T-helper 17 cell (primary cell): ENCODE results near the gene OR1N1. TPM values are rescaled to one million over a fixed set of nuclear protein-coding genes. Genes with fewer than 3 reads are reported as not detected.
"Not testable (repeated sequence)": the region's sequence is repeated elsewhere in the genome, so short reads cannot be mapped to it uniquely, and the experiment has no call there.

Experiments
- ATAC-seq: fragments of 150-1000 bp; cut with Tn5 transposase; 2 replicates; pipeline ENCODE4 v1.10.0; 2021; ENCODE audit warnings: mild to moderate bottlenecking, moderate library complexity
- DNase-seq, 3 donors: peaks; one replicate each; pipeline versions ENCODE4 v3.0.0 to v3.0.0-alpha.2; 2020 to 2021
- H3K9me3 ChIP-seq: one replicate; pipeline ENCODE4 v1.7.0; 2013; ENCODE audit warnings: low read length, mild to moderate bottlenecking; ENCODE audit not compliant: control insufficient read depth, poor library complexity, severe bottlenecking
- H3K27ac Mint-ChIP-seq: one replicate; pipeline ENCODE4 v1.8.0; 2022; ENCODE audit warnings: mild to moderate bottlenecking, moderate library complexity, mixed read lengths
- H3K27me3 Mint-ChIP-seq: one replicate; pipeline ENCODE4 v1.8.0; 2022; ENCODE audit warnings: mixed read lengths
- H3K36me3 Mint-ChIP-seq: one replicate; pipeline ENCODE4 v1.8.0; 2022; ENCODE audit warnings: low read depth, mixed read lengths
- H3K4me1 Mint-ChIP-seq: one replicate; pipeline ENCODE4 v1.8.0; 2022; ENCODE audit warnings: mild to moderate bottlenecking, mixed read lengths
- H3K4me3 Mint-ChIP-seq: one replicate; pipeline ENCODE4 v1.8.0; 2022; ENCODE audit warnings: mild to moderate bottlenecking, moderate library complexity, mixed read lengths
- total RNA-seq, 4 donors: library from RNA in 2 of 4; stranded (reverse) in 2 of 4; gene quantifications; one replicate each; pipeline ENCODE4 v1.2.3 and lab custom pipeline; 2022 to 2026

Gene OR1N1, protein sequence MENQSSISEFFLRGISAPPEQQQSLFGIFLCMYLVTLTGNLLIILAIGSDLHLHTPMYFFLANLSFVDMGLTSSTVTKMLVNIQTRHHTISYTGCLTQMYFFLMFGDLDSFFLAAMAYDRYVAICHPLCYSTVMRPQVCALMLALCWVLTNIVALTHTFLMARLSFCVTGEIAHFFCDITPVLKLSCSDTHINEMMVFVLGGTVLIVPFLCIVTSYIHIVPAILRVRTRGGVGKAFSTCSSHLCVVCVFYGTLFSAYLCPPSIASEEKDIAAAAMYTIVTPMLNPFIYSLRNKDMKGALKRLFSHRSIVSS
- not detected for total RNA-seq
- total RNA-seq (lab: John Stamatoyannopoulos, UW) = 0 reads per million in 2 donors

DNA sequence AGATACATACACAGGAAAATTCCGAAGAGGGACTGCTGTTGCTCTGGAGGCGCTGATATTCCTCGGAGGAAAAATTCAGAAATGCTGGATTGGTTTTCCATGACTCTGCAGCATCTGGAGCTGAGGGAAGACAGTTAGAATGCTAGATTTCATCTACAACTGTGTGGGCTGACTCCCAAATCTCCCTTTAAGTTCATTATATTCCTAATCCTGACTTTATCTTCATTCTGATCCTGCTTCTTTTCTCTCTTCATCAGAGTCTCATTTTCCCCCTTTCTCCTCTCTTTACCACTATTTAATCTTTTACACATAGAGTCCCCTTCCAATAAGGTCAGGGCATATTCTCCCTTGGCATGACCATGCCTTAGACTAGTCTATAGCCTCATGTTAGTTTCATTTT is at the start of gene OR1N1:
Gene OR1N1 (minus strand): TSS at position 101 of the 400 bp plus-strand sequence. CDS start 0 bp downstream, at position 101.
- H3K27me3 Mint-ChIP-seq = no peaks in the 10 kb centered on the region
- H3K36me3 Mint-ChIP-seq = no peaks in the 10 kb centered on the region
- no peak for ATAC-seq
- H3K27ac Mint-ChIP-seq = no peak within 1 kb of the TSS
- no peak within 1 kb of the TSS for H3K4me3 Mint-ChIP-seq
- no peaks in the 10 kb centered on the region for H3K9me3 ChIP-seq
- H3K4me1 Mint-ChIP-seq = no peaks in the 10 kb centered on the region
- no peak for DNase-seq

DNA sequence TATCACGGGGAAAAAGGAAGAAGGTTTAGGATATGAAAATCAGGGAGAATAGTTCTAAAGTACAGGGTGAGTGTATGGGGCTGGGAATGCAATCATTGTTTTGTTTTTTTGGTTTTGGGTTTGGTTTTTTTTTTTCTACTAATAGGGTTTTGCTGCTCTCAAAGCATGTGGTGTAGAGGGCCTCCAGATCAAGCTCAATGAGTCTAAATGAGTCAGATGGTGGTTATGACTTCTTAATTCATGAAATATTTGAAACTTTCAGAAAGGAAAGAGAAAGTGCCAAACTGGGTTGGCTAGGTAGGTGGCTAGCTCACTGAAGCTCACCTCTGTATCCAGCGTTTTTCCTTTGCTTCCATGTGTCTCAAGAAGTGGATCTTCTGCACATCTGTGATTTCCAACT is 45.4 kb upstream of the OR1N1 start:
- Mint-ChIP-seq H3K27me3 (no peaks in the 10 kb centered on the region), H3K4me3 (no peak overlapping the region), H3K27ac (no peak overlapping the region), H3K4me1 (peaks cover 4% of the 10 kb centered on the region), H3K36me3 (no peaks in the 10 kb centered on the region)
- H3K9me3 ChIP-seq = no peaks in the 10 kb centered on the region
- DNase-seq (no peak), ATAC-seq (no peak)

DNA sequence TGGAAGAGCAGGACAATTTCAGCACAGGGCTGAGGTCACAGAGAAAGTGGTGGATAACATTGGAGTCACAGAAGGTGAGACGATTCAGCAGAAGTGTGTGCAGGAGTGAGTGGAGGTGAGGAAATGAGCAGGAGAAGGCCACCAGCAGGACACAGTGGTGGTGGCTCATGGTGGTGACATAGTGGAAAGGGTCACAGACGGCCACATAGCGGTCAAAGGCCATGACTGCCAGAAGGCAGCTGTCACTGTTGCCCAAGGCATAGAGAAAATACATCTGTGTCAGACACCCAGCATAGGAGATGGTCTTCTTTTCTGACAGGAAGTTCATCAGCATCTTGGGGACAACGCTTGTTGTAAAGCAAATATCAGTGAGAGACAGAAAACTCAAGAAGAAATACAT is 40.8 kb upstream of the OR1N1 start:
- Mint-ChIP-seq H3K4me1 (peaks cover 2% of the 10 kb centered on the region), H3K4me3 (no peak overlapping the region), H3K27me3 (no peaks in the 10 kb centered on the region), H3K36me3 (no peaks in the 10 kb centered on the region), H3K27ac (no peak overlapping the region)
- no peaks in the 10 kb centered on the region for H3K9me3 ChIP-seq
- DNase-seq = no peak
- no peak for ATAC-seq

DNA sequence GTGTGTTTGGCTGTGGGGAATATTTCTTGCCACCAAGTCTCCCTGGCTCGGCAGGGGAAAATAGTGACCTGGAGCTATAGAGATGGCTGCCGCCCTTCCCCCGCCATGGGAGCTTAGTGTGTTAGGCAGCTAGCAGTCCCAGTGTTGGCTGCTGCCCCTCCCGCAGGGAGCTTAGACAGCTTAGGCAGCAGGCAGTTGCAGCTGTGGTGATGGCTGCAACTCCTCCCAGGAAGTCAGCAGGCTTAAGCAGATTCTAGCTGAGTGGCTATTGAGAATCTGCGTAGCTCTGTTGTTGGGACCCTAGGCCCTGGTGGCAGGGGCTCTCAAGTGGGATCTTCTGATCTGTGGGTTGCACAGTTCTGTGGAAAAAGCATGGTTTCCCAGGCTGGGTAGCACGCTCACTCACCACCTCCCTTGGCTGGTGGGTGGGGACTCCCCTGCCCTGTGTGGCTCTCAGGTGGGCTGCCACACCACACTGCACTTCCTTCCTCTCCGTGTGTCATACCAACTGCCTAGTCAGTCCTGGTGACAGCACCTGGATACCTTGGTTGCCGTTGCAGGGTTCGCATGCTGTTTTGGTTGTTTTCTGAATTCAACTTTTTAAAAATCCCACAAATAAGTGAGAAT is 35.2 kb upstream of the OR1N1 start:
- ATAC-seq = no peak

DNA sequence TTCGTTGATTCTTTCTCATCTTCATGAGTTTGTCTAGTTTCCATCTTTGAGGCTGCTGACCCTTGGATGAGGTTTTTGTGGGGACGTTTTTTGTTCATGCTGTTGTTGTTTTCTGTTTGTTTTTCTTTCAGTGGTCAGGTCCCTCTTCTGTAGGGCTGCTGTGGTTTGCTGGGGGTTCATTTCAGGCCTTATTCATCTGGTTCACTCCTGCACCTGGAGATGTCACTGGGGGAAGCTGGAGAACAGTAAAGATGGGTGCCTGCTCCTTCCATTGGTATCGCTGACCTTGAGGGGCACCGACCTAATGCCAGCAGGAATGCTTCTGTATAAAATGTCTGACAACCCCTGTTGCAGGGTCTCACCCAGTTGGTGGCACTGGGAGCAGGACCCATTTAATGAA is 34.4 kb upstream of the OR1N1 start:
- H3K27ac Mint-ChIP-seq = no peak overlapping the region
- no peaks in the 10 kb centered on the region for H3K27me3 Mint-ChIP-seq
- ATAC-seq (no peak), DNase-seq (no peak)
- no peak overlapping the region for H3K4me3 Mint-ChIP-seq
- H3K4me1 Mint-ChIP-seq = no peaks in the 10 kb centered on the region
- no peaks in the 10 kb centered on the region for H3K9me3 ChIP-seq
- H3K36me3 Mint-ChIP-seq = no peaks in the 10 kb centered on the region

More for the DNA sequence above, 35.2 kb upstream of the OR1N1 start:
- no peak for DNase-seq
- Mint-ChIP-seq H3K4me1 (no peaks in the 10 kb centered on the region), H3K27me3 (no peaks in the 10 kb centered on the region), H3K4me3 (no peak overlapping the region), H3K36me3 (no peaks in the 10 kb centered on the region), H3K27ac (no peak overlapping the region)
- H3K9me3 ChIP-seq = no peaks in the 10 kb centered on the region

DNA sequence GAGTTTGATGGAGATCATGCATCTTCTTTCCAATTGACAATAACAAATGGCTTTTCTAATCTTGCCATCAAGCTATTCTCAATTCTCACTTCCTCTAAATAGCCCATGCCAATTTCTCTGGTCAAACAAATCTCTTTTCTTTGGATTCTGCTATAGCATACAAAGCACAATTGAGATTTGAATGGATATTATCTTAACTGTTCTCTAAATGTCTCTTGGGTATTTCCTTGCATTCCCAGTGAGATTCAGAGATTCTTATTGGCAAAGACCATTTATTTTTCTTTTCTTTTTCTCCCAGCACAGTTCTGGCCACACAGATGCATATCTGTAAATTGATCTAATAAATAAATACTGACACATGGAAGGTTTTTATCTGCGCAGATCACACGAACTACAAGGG is 25.7 kb upstream of the OR1N1 start, which contains the start of gene OR1N2:
Gene OR1N2 (plus strand): TSS at position 301 of the 400 bp plus-strand sequence. CDS start 100 bp downstream, outside the sequence.
- H3K27me3 Mint-ChIP-seq = peaks cover 11% of the 10 kb centered on the region
- no peaks in the 10 kb centered on the region for H3K9me3 ChIP-seq
- peaks cover 6% of the 10 kb centered on the region for H3K36me3 Mint-ChIP-seq

DNA sequence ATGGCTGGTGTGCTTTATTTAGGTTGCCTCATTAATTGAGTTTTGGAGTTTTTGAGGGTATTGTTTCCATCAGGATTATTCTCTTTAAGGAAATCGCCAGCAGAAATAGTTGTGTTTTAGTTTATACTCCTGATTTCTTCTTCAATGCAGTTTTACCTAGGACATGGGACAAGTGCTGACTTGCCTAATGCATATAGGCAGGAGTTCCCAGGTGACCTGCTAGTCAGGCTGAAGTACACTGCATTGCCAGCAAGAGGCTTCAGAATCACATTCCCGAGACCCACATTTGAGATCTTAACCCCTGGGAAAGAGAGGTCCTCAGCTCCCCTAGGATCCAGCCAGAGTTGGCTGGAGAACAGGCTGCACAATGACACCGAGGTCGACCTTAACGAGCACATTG is 24.3 kb upstream of the OR1N1 start:
- Mint-ChIP-seq H3K4me3 (no peak overlapping the region), H3K27me3 (peaks cover 11% of the 10 kb centered on the region)
- ATAC-seq = no peak

More for the DNA sequence above, 25.7 kb upstream of the OR1N1 start, which contains the start of gene OR1N2:
- DNase-seq (no peak), ATAC-seq (no peak)
- Mint-ChIP-seq H3K4me3 (no peak within 1 kb of the TSS), H3K4me1 (no peaks in the 10 kb centered on the region), H3K27ac (no peak within 1 kb of the TSS)

DNA sequence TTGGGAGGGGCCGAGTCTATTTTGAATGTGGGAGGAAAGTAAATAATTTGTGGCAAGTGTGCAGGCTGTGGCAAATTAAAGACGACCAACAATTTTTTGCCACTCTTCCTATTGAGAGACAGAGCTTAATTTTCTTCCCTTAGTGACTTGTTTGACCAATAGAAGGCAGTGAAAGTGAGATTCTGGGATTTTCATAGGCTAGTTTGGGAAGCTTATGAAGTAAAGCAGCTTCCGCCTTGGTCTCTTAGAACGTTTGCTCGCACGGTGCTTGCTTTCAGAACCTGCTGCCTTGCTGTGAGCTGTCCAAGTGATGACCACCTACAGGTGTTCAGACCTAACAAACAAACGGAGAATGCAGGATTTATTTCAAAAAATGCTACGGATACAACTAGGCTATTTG is 19.1 kb upstream of the OR1N1 start:
- H3K27ac Mint-ChIP-seq = no peak overlapping the region
- DNase-seq (no peak), ATAC-seq (no peak)
- H3K4me3 Mint-ChIP-seq = no peak overlapping the region
- peaks cover 2% of the 10 kb centered on the region for H3K36me3 Mint-ChIP-seq
- peaks cover 9% of the 10 kb centered on the region for H3K27me3 Mint-ChIP-seq
- H3K9me3 ChIP-seq = no peaks in the 10 kb centered on the region
- no peaks in the 10 kb centered on the region for H3K4me1 Mint-ChIP-seq

More for the DNA sequence above, 24.3 kb upstream of the OR1N1 start:
- no peak for DNase-seq
- H3K9me3 ChIP-seq = no peaks in the 10 kb centered on the region
- peaks cover 6% of the 10 kb centered on the region for H3K36me3 Mint-ChIP-seq
- no peak overlapping the region for H3K27ac Mint-ChIP-seq
- no peaks in the 10 kb centered on the region for H3K4me1 Mint-ChIP-seq

DNA sequence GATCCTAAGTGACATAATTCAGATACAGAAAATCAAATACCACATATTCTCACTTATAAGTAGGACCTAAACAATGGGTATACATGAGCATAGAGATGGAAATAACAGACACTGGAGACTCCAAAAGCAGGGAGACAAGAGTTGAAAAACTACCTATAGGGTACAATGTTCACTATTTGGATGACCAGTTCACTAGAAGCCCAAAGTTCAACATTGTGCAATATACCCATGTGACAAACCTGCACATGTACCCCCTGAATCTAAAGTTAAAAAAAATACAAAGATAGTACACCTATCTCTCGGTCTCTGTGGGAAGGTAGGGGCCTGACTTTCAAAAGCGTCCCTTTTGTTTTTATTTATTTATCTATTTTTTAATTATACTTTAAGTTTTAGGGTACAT is 11.7 kb upstream of the OR1N1 start:
- no peaks in the 10 kb centered on the region for H3K9me3 ChIP-seq
- Mint-ChIP-seq H3K27ac (no peak overlapping the region), H3K4me1 (peaks cover 6% of the 10 kb centered on the region), H3K36me3 (no peaks in the 10 kb centered on the region), H3K4me3 (no peak overlapping the region), H3K27me3 (peaks cover 11% of the 10 kb centered on the region)
- DNase-seq (no peak), ATAC-seq (no peak)

DNA sequence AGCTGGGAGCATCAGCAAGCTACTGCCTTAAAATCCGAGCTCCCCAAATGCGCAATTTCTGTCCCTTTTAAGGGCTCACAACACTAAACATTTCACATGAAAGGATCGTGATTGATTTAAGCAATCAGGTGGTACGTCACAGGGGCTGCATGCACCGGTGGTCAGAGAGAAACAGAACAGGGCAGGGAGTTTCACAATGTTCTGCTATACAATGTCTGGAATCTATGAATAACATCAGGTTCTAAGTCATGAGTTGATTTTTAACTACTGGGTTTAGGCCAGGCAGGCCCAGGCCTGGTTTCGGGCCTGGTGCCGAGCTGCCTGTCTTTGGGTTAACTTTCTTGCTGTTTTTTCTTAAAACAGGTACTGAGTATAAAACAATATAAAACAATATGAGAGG is 10.0 kb upstream of the OR1N1 start:
- H3K27ac Mint-ChIP-seq, H3K4me1 Mint-ChIP-seq, H3K4me3 Mint-ChIP-seq, H3K9me3 ChIP-seq, DNase-seq, ATAC-seq, H3K36me3 Mint-ChIP-seq: not testable (repeated sequence)
- H3K27me3 Mint-ChIP-seq = peaks cover 14% of the 10 kb centered on the region

DNA sequence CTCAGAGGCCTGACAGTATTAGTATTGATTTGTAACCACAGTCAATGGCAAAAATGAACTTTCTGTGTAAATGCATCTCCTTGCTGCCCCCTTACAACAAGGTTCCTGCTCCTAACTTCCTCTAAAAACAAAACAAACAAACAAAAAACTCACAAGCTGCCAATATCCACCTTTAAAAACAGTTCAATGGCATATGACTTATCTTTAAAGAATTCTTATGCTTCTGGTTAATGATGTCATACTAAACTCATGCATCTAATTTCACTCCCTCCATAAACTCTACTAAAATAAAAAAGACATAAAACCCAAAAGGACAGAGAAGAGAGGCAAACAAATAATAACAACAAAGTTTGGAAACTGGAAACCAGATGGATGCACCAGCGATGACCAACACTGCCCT is 9.0 kb upstream of the OR1N1 start:
- Mint-ChIP-seq H3K36me3 (no peaks in the 10 kb centered on the region), H3K27ac (no peak overlapping the region), H3K4me3 (no peak overlapping the region), H3K27me3 (peaks cover 6% of the 10 kb centered on the region), H3K4me1 (peaks cover 6% of the 10 kb centered on the region)
- DNase-seq (no peak), ATAC-seq (no peak)
- no peaks in the 10 kb centered on the region for H3K9me3 ChIP-seq

DNA sequence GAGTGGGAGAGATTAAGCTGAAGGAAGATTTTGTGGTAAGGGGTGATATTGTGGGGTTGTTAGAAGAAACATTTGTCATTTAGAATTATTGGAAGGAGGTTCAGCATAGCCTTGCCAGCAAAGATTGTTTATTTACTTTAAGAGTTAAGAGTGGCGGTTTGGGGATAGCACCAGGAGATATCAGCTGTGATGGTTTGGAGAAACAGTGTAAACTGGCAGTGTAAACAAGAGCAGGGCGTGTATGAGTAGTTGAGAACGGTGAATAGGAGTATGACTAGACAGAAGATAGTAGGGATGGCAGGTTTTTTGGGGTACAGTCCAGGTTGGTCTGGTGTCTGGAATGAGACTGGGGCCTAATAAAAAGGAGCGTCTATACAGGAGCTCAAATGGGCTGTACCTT is 4.1 kb upstream of the OR1N1 start:
- not testable (repeated sequence) for H3K27me3 Mint-ChIP-seq, H3K36me3 Mint-ChIP-seq, DNase-seq, H3K4me3 Mint-ChIP-seq, ATAC-seq, H3K9me3 ChIP-seq, H3K27ac Mint-ChIP-seq, H3K4me1 Mint-ChIP-seq

DNA sequence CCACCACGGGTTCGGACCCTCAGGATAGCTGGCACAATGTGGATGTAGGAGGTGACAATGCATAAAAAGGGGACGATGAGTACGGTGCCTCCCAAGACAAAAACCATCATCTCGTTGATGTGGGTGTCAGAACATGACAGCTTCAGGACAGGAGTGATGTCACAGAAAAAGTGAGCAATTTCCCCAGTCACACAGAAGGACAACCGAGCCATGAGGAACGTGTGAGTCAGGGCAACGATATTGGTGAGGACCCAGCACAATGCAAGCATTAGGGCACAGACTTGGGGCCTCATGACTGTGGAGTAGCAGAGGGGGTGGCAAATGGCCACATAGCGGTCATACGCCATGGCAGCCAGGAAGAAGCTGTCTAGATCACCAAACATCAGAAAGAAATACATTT is 491 bp downstream of the OR1N1 start:
- ATAC-seq (no peak), DNase-seq (no peak)
- no peak overlapping the region for H3K4me3 Mint-ChIP-seq
- no peaks in the 10 kb centered on the region for H3K27me3 Mint-ChIP-seq
- H3K27ac Mint-ChIP-seq = no peak overlapping the region
- H3K4me1 Mint-ChIP-seq = no peaks in the 10 kb centered on the region
- H3K36me3 Mint-ChIP-seq = no peaks in the 10 kb centered on the region
- no peaks in the 10 kb centered on the region for H3K9me3 ChIP-seq

DNA sequence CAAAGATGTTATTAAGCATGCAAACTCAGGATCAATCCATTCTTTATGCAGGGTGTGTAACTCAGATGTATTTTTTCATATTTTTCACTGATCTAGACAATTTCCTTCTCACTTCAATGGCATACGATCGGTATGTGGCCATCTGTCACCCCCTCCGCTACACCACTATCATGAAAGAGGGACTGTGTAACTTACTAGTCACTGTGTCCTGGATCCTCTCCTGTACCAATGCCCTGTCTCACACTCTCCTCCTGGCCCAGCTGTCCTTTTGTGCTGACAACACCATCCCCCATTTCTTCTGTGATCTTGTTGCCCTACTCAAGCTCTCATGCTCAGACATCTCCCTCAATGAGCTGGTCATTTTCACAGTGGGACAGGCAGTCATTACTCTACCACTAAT is 7.7 kb downstream of the OR1N1 start:
- H3K4me1 Mint-ChIP-seq = no peaks in the 10 kb centered on the region
- ATAC-seq = no peak

More for the DNA sequence above, 7.7 kb downstream of the OR1N1 start:
- DNase-seq = no peak
- Mint-ChIP-seq H3K27ac (no peak overlapping the region), H3K4me3 (no peak overlapping the region), H3K27me3 (peaks cover 8% of the 10 kb centered on the region), H3K36me3 (no peaks in the 10 kb centered on the region)
- H3K9me3 ChIP-seq = no peaks in the 10 kb centered on the region
